ENCODE results near the gene TAOK2. TPM values are rescaled to one million over a fixed set of nuclear protein-coding genes. Genes with fewer than 3 reads are reported as not detected.
"Not testable (repeated sequence)": the region's sequence is repeated elsewhere in the genome, so short reads cannot be mapped to it uniquely, and the experiment has no call there.

The TAOK2 gene
- total RNA-seq, 6 experiments from 2014 or later, result 15.8 to 19.6 (median 17.2) TPM

DNA sequence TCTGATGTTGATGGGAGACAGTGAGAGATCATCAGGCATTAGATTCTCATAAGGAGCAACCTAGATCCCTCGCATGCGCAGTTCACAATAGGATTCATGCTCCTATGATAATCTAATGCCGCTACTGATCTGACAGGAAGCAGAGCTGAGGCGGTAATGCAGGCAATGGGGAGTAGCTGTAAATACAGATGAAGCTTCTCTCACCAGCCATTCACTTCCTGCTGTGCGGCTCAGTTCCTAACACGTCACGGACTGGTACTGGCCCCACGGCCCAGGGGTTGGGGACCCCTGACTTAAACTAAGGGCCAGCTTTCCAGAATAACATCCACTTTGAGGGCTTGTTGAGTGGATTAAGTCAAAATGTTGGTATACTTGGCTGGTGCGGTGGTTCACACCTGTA, 14.4 kb upstream of the TAOK2 start:
- no peaks in the 10 kb centered on the region for H3K36me3 ChIP-seq
- no peak overlapping the region for H3K27ac ChIP-seq
- TF ChIP-seq, protein P1, sequence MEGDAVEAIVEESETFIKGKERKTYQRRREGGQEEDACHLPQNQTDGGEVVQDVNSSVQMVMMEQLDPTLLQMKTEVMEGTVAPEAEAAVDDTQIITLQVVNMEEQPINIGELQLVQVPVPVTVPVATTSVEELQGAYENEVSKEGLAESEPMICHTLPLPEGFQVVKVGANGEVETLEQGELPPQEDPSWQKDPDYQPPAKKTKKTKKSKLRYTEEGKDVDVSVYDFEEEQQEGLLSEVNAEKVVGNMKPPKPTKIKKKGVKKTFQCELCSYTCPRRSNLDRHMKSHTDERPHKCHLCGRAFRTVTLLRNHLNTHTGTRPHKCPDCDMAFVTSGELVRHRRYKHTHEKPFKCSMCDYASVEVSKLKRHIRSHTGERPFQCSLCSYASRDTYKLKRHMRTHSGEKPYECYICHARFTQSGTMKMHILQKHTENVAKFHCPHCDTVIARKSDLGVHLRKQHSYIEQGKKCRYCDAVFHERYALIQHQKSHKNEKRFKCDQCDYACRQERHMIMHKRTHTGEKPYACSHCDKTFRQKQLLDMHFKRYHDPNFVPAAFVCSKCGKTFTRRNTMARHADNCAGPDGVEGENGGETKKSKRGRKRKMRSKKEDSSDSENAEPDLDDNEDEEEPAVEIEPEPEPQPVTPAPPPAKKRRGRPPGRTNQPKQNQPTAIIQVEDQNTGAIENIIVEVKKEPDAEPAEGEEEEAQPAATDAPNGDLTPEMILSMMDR (IDR thresholded peaks at IDR 0.05), result no peak
- TF ChIP-seq POLR2A (IDR thresholded peaks at IDR 0.05), result no peak
- no peaks in the 10 kb centered on the region for H3K9me3 ChIP-seq
- no peaks in the 10 kb centered on the region for H3K27me3 ChIP-seq
- H3K4me1 ChIP-seq, result peaks cover 0 to 16% (median 1%) of the 10 kb centered on the region in 4 donors
- no peak for DNase-seq
- ATAC-seq, result no peak
- 84% methylated on average over 8 of the region's 9 CpGs for WGBS (ENCODE audit: insufficient coverage, low coverage, low lambda C conversion rate, missing lambda C conversion rate)
- intact Hi-C loops (cut with DNase I), result no loop called here
- H3K4me3 ChIP-seq, result no peak overlapping the region

DNA sequence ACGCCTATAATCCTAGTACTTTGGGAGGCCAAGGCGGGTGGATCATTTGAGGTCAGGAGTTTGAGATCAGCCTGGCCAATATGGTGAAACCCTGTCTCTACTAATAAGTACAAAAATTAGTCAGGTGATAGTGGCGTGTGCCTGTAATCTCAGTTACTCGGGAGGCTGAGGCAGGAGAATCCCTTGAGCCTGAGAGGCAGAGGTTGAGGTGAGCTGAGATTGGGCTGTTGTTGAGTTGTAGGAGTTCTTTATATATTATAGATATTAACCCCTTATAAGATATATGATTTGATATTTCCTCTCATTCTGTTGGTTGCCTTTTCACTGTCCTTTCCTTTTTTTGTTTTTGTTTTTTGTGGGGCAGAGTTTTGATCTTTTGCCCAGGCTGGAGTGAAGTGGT, 13.8 kb upstream of the TAOK2 start:
- DNase-seq; H3K9me3 ChIP-seq; H3K36me3 ChIP-seq; H3K27me3 ChIP-seq; intact Hi-C loops (cut with DNase I); ATAC-seq; H3K4me3 ChIP-seq; H3K27ac ChIP-seq: not testable (repeated sequence)
- peaks cover 0 to 17% (median 1%) of the 10 kb centered on the region in 4 donors for H3K4me1 ChIP-seq
- 74% methylated on average over 4 of the region's 4 CpGs for WGBS (ENCODE audit: insufficient coverage, low coverage, low lambda C conversion rate, missing lambda C conversion rate)

DNA sequence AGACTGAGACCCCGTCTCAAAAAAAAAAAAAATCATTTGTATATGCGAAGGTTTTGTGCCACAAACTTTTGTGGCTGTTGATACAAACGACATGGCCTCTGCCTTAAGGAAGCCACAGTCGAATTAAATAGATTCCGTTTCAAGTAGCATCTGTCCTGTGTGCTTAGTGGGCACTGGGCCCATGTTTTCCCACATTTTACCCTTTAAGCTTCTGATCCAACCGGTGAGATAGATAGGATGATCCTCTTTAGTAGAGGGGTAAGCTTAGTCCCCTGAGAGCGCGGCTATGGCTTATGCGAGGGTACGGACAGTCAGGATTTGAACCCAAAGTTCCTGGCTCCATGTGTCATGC, 12.6 kb upstream of the TAOK2 start:
- intact Hi-C loops (cut with DNase I), result no loop called here
- Histone ChIP-seq H3K4me3 (peak overlapping the region; percentile 72 to 79 (median 74)), H3K36me3 (no peaks in the 10 kb centered on the region), H3K27ac (peak overlapping the region in 2 of 3 donors; percentile 83 to 90), H3K9me3 (no peaks in the 10 kb centered on the region), H3K4me1 (peaks cover 0 to 30% (median 4%) of the 10 kb centered on the region in 4 donors), H3K27me3 (no peaks in the 10 kb centered on the region)
- WGBS (ENCODE audit: insufficient coverage, low coverage, low lambda C conversion rate, missing lambda C conversion rate), result 70% methylated on average over 6 of the region's 10 CpGs
- TF ChIP-seq, protein P1 (IDR thresholded peaks at IDR 0.05), result no peak
- no peak for TF ChIP-seq POLR2A (IDR thresholded peaks at IDR 0.05)
- DNase-seq (no peak), ATAC-seq (no peak)

DNA sequence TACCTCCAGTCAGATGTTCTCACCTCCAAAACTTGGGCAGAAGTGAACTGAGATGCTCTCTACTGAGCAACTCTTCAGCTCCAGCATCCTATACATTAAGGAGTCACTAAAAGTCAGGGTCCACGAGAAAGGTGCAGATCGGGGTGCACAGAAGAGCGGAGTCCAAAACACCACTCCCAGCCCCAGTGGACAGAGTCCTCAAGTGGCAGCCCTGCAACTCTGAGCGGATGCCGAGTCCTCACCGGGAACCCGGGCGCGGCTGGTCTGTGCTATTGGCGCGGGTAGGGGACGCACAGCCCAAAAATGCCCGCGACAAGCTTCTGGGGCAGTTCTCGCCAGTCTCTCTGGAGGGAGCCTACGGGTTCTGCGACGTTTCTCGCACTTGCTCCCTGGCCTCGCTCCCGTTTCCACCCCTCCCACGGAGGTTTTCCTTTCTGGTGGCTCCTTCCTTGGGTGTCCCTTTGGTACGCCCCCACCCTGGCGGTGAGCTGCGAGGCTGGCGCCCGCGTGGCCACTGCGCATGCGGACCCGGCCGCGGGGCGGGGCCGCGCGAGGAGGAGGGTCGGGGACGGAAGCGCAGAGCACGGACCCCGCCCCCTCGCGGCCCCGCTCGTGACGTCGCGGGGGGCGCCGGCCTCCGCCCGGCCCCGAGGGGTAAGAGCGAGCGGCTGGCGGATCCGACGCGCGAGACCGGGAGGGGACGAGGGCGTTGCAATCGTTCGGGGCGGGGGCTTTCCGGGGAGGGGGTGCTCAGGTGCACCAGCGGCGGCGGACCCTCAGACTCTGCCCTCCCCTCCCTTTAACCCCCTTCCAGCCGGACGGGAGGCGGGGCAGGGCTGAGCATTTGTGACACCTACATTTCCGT, 12.0 kb upstream of the TAOK2 start, which contains the start of gene TMEM219:
TMEM219 (plus strand) TSS at position 601 of the 865 bp plus-strand sequence. CDS start 1,065 bp downstream, outside the sequence.
- Histone ChIP-seq H3K4me3 (peak within 1 kb of the TSS; percentile 72 to 79 (median 74)), H3K36me3 (no peaks in the 10 kb centered on the region), H3K9me3 (no peaks in the 10 kb centered on the region), H3K4me1 (peaks cover 0 to 33% (median 4%) of the 10 kb centered on the region in 4 donors), H3K27ac (peak within 1 kb of the TSS; percentile 83 to 90 (median 83)), H3K27me3 (no peaks in the 10 kb centered on the region)
- ATAC-seq (peak; percentile 90 to 97 (median 95)), DNase-seq (peak; percentile 90 to 92 (median 92))
- no peak for TF ChIP-seq POLR2A (IDR thresholded peaks at IDR 0.05)
- TF ChIP-seq, protein P1 (IDR thresholded peaks at IDR 0.05), result peak; percentile 33 to 68 (median 35)
- intact Hi-C loops (cut with DNase I), result no loop called here
- WGBS (ENCODE audit: insufficient coverage, low coverage, low lambda C conversion rate, missing lambda C conversion rate), result 0% methylated on average over 14 of the region's 75 CpGs

DNA sequence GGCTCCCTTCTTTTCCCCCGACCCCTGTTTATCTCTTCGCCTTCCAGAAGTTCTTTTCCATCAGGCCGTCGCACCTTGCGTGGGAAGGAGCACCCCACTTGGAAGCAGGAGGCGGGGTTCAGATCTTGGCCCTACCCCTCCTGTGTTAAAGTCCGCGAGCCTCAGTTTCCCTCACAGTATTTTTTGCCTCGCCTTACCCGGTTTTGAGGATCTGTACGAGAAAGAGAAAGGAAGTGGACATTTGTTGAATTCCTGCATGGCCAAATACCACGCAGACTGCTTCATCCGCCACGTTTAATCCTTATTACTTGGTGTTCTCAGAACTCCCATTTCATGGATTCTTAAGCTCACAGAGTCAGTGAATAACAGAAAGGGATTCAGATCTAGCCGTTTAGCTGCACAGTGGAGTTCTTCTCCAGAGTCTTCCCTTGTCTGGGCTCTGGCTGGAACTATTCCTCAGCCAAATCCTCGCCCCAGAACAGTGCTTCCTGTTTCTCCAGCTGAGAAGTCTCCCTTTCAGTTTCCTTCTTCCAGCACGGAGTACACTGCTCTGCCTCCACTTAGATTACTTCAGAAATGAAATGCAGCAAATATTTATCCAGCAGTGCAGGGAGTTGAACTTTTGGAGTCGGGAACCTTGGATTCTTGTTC, 11.2 kb upstream of the TAOK2 start:
- TF ChIP-seq, protein P1 (IDR thresholded peaks at IDR 0.05), result no peak
- TF ChIP-seq POLR2A (IDR thresholded peaks at IDR 0.05), result no peak
- Histone ChIP-seq H3K9me3 (no peaks in the 10 kb centered on the region), H3K27me3 (no peaks in the 10 kb centered on the region), H3K27ac (peak overlapping the region; percentile 83 to 90 (median 83)), H3K36me3 (no peaks in the 10 kb centered on the region), H3K4me1 (peaks cover 0 to 33% (median 4%) of the 10 kb centered on the region in 4 donors), H3K4me3 (peak overlapping the region; percentile 72 to 79 (median 74))
- WGBS (ENCODE audit: insufficient coverage, low coverage, low lambda C conversion rate, missing lambda C conversion rate), result 5% methylated on average over 17 of the region's 18 CpGs
- intact Hi-C loops (cut with DNase I), result no loop called here
- peak; percentile 31 to 57 (median 50) for ATAC-seq
- DNase-seq, result no peak

Measured in right lobe of liver (tissue), 6 donors.